Measurements from ENCODE around the gene TTC12.
A peak's percentile ranks its signal among the peaks of the same experiment; 100 is the strongest.

The TTC12 gene

GRCh38 chr11:113389272-113389671 lies 74.9 kb downstream of the TTC12 start:
- Histone ChIP-seq H2AK5ac (ENCODE audit: low read depth, low read length) (no peak overlapping the region), H2BK12ac (ENCODE audit: low read length) (no peak overlapping the region), H4K91ac (ENCODE audit: low read depth, low read length, poor library complexity) (no peak overlapping the region), H3K23ac (ENCODE audit: low read depth, low read length, poor library complexity) (no peak overlapping the region), H2BK5ac (ENCODE audit: low read length) (no peak overlapping the region), H3K4me3 (ENCODE audit: low read length in 2 of 2) (no peak overlapping the region), H3K4me1 (ENCODE audit: control insufficient read depth in 2 of 2, insufficient read depth in 1 of 2, low read depth in 1 of 2, low read length in 2 of 2) (peaks cover 0 to 7% of the 10 kb centered on the region in 2 donors), H4K8ac (ENCODE audit: low read depth, low read length) (no peak overlapping the region), H2BK120ac (ENCODE audit: low read depth, low read length) (no peak overlapping the region), H3K18ac (ENCODE audit: low read length) (no peak overlapping the region), H3K79me1 (ENCODE audit: low read depth, low read length) (no peaks in the 10 kb centered on the region), H3K9ac (ENCODE audit: low read depth, low read length, poor library complexity) (no peak overlapping the region), H2AFZ (ENCODE audit: low read length) (no peak overlapping the region), H3K9me3 (replicated peaks in 1 of 2; ENCODE audit: control insufficient read depth in 2 of 2, insufficient read depth in 1 of 2, low read depth in 1 of 2, low read length in 2 of 2) (no peaks in the 10 kb centered on the region), H3K36me3 (replicated peaks in 1 of 2; ENCODE audit: control insufficient read depth in 2 of 2, insufficient read depth in 2 of 2, low read length in 2 of 2) (no peaks in the 10 kb centered on the region), H3K4me2 (ENCODE audit: insufficient read depth, low read length, poor library complexity, severe bottlenecking) (no peak overlapping the region), H2BK15ac (ENCODE audit: low read length) (no peak overlapping the region), H3K27ac (replicated peaks; ENCODE audit: low read length) (no peak overlapping the region), H3K27me3 (ENCODE audit: control insufficient read depth in 3 of 3, insufficient read depth in 3 of 3, low read depth in 1 of 3, low read length in 3 of 3) (peaks cover 0 to 53% (median 0%) of the 10 kb centered on the region in 3 experiments), H3K4ac (ENCODE audit: low read length) (no peak overlapping the region), H3K14ac (ENCODE audit: low read length) (no peak overlapping the region)
- no CpG with 5 or more reads among the region's 3 CpGs for WGBS, 2 donors (ENCODE audit: extremely low coverage in 2 of 2, insufficient read length in 2 of 2, insufficient replicate concordance in 1 of 2)
- DNase-seq (ENCODE audit: low spot score), result no peak

- Histone ChIP-seq H3K36me3 (replicated peaks in 1 of 2; ENCODE audit: control insufficient read depth in 2 of 2, insufficient read depth in 2 of 2, low read length in 2 of 2) (no peaks in the 10 kb centered on the region), H3K27ac (replicated peaks; ENCODE audit: low read length) (no peak overlapping the region), H3K9me3 (replicated peaks in 1 of 2; ENCODE audit: control insufficient read depth in 2 of 2, insufficient read depth in 1 of 2, low read depth in 1 of 2, low read length in 2 of 2) (no peaks in the 10 kb centered on the region), H2BK5ac (ENCODE audit: low read length) (no peak overlapping the region), H2AK5ac (ENCODE audit: low read depth, low read length) (no peak overlapping the region), H3K4ac (ENCODE audit: low read length) (no peak overlapping the region), H3K14ac (ENCODE audit: low read length) (no peak overlapping the region), H3K18ac (ENCODE audit: low read length) (no peak overlapping the region), H3K4me2 (ENCODE audit: insufficient read depth, low read length, poor library complexity, severe bottlenecking) (no peak overlapping the region), H2BK15ac (ENCODE audit: low read length) (no peak overlapping the region), H4K8ac (ENCODE audit: low read depth, low read length) (no peak overlapping the region), H3K23ac (ENCODE audit: low read depth, low read length, poor library complexity) (no peak overlapping the region), H3K27me3 (ENCODE audit: control insufficient read depth in 3 of 3, insufficient read depth in 3 of 3, low read depth in 1 of 3, low read length in 3 of 3) (peaks cover 0 to 40% (median 0%) of the 10 kb centered on the region in 3 experiments), H3K9ac (ENCODE audit: low read depth, low read length, poor library complexity) (no peak overlapping the region), H2BK120ac (ENCODE audit: low read depth, low read length) (no peak overlapping the region), H4K91ac (ENCODE audit: low read depth, low read length, poor library complexity) (no peak overlapping the region), H2AFZ (ENCODE audit: low read length) (no peak overlapping the region), H2BK12ac (ENCODE audit: low read length) (no peak overlapping the region), H3K4me3 (ENCODE audit: low read length in 2 of 2) (no peak overlapping the region), H3K4me1 (ENCODE audit: control insufficient read depth in 2 of 2, insufficient read depth in 1 of 2, low read depth in 1 of 2, low read length in 2 of 2) (peaks cover 0 to under 1% of the 10 kb centered on the region in 2 donors), H3K79me1 (ENCODE audit: low read depth, low read length) (no peaks in the 10 kb centered on the region)
- WGBS, 2 donors (ENCODE audit: extremely low coverage in 2 of 2, insufficient read length in 2 of 2, insufficient replicate concordance in 1 of 2), result no CpG with 5 or more reads among the region's 3 CpGs
- no peak for DNase-seq (ENCODE audit: low spot score)
Observed at GRCh38 chr11:113392236-113392921, 78.0 kb downstream of the TTC12 start.

- Histone ChIP-seq H3K79me1 (ENCODE audit: low read depth, low read length) (no peaks in the 10 kb centered on the region), H3K9me3 (replicated peaks in 1 of 2; ENCODE audit: control insufficient read depth in 2 of 2, insufficient read depth in 1 of 2, low read depth in 1 of 2, low read length in 2 of 2) (no peaks in the 10 kb centered on the region), H3K18ac (ENCODE audit: low read length) (no peak overlapping the region), H3K4ac (ENCODE audit: low read length) (no peak overlapping the region), H2BK15ac (ENCODE audit: low read length) (no peak overlapping the region), H3K27me3 (ENCODE audit: control insufficient read depth in 3 of 3, insufficient read depth in 3 of 3, low read depth in 1 of 3, low read length in 3 of 3) (peaks cover 0 to 33% (median 0%) of the 10 kb centered on the region in 3 experiments), H3K23ac (ENCODE audit: low read depth, low read length, poor library complexity) (no peak overlapping the region), H4K91ac (ENCODE audit: low read depth, low read length, poor library complexity) (no peak overlapping the region), H2BK120ac (ENCODE audit: low read depth, low read length) (no peak overlapping the region), H2BK5ac (ENCODE audit: low read length) (no peak overlapping the region), H3K36me3 (replicated peaks in 1 of 2; ENCODE audit: control insufficient read depth in 2 of 2, insufficient read depth in 2 of 2, low read length in 2 of 2) (no peaks in the 10 kb centered on the region), H4K8ac (ENCODE audit: low read depth, low read length) (no peak overlapping the region), H2AFZ (ENCODE audit: low read length) (no peak overlapping the region), H2AK5ac (ENCODE audit: low read depth, low read length) (no peak overlapping the region), H3K14ac (ENCODE audit: low read length) (no peak overlapping the region), H3K4me2 (ENCODE audit: insufficient read depth, low read length, poor library complexity, severe bottlenecking) (no peak overlapping the region), H3K4me1 (ENCODE audit: control insufficient read depth in 2 of 2, insufficient read depth in 1 of 2, low read depth in 1 of 2, low read length in 2 of 2) (no peaks in the 10 kb centered on the region), H3K9ac (ENCODE audit: low read depth, low read length, poor library complexity) (no peak overlapping the region), H3K27ac (replicated peaks; ENCODE audit: low read length) (no peak overlapping the region), H3K4me3 (ENCODE audit: low read length in 2 of 2) (peak overlapping the region in 1 of 2 donors; percentile 6), H2BK12ac (ENCODE audit: low read length) (no peak overlapping the region)
- no CpG with 5 or more reads among the region's 8 CpGs for WGBS, 2 donors (ENCODE audit: extremely low coverage in 2 of 2, insufficient read length in 2 of 2, insufficient replicate concordance in 1 of 2)
- DNase-seq (ENCODE audit: low spot score), result no peak
Observed at GRCh38 chr11:113393501-113393985, 79.2 kb downstream of the TTC12 start.

- Histone ChIP-seq H3K14ac (ENCODE audit: low read length) (no peak overlapping the region), H3K4ac (ENCODE audit: low read length) (no peak overlapping the region), H3K23ac (ENCODE audit: low read depth, low read length, poor library complexity) (no peak overlapping the region), H2BK120ac (ENCODE audit: low read depth, low read length) (no peak overlapping the region), H3K9ac (ENCODE audit: low read depth, low read length, poor library complexity) (no peak overlapping the region), H2BK15ac (ENCODE audit: low read length) (no peak overlapping the region), H3K4me2 (ENCODE audit: insufficient read depth, low read length, poor library complexity, severe bottlenecking) (no peak overlapping the region), H2BK5ac (ENCODE audit: low read length) (no peak overlapping the region), H4K91ac (ENCODE audit: low read depth, low read length, poor library complexity) (no peak overlapping the region), H2AFZ (ENCODE audit: low read length) (no peak overlapping the region), H3K9me3 (replicated peaks in 1 of 2; ENCODE audit: control insufficient read depth in 2 of 2, insufficient read depth in 1 of 2, low read depth in 1 of 2, low read length in 2 of 2) (no peaks in the 10 kb centered on the region), H3K27ac (replicated peaks; ENCODE audit: low read length) (no peak overlapping the region), H4K8ac (ENCODE audit: low read depth, low read length) (no peak overlapping the region), H3K27me3 (ENCODE audit: control insufficient read depth in 3 of 3, insufficient read depth in 3 of 3, low read depth in 1 of 3, low read length in 3 of 3) (peaks cover 0 to 26% (median 0%) of the 10 kb centered on the region in 3 experiments), H2BK12ac (ENCODE audit: low read length) (no peak overlapping the region), H3K18ac (ENCODE audit: low read length) (peak overlapping the region; percentile 36), H3K36me3 (replicated peaks in 1 of 2; ENCODE audit: control insufficient read depth in 2 of 2, insufficient read depth in 2 of 2, low read length in 2 of 2) (no peaks in the 10 kb centered on the region), H3K4me1 (ENCODE audit: control insufficient read depth in 2 of 2, insufficient read depth in 1 of 2, low read depth in 1 of 2, low read length in 2 of 2) (no peaks in the 10 kb centered on the region), H3K4me3 (ENCODE audit: low read length in 2 of 2) (peak overlapping the region in 1 of 2 donors; percentile 42), H3K79me1 (ENCODE audit: low read depth, low read length) (no peaks in the 10 kb centered on the region), H2AK5ac (ENCODE audit: low read depth, low read length) (no peak overlapping the region)
- no CpG with 5 or more reads among the region's 11 CpGs for WGBS, 2 donors (ENCODE audit: extremely low coverage in 2 of 2, insufficient read length in 2 of 2, insufficient replicate concordance in 1 of 2)
- no peak for DNase-seq (ENCODE audit: low spot score)
Observed at GRCh38 chr11:113394919-113395318, 80.5 kb downstream of the TTC12 start.

All from neuronal stem cell (in vitro differentiated cells).